Medulla oblongata (tissue), 1 donor: Measurements from ENCODE around the gene RCSD1.
A peak's percentile ranks its signal among the peaks of the same experiment; 100 is the strongest.

Experiments
- DNase-seq: peaks from one replicate; pipeline ENCODE4 v3.0.0-alpha.2; 2015; ENCODE audit errors: extremely low spot score

Gene RCSD1

GRCh38 chr1:167690053-167690452, 60.0 kb downstream of the RCSD1 start:
- no peak for DNase-seq

- DNase-seq, result no peak
These were observed 63.5 kb downstream of the RCSD1 start for GRCh38 chr1:167693425-167694045.

- no peak for DNase-seq
These were observed 64.7 kb downstream of the RCSD1 start for GRCh38 chr1:167694691-167695090.

- DNase-seq, result no peak
These were observed 65.1 kb downstream of the RCSD1 start for GRCh38 chr1:167695147-167695546.

GRCh38 chr1:167695756-167696561, 65.9 kb downstream of the RCSD1 start:
- DNase-seq, result no peak

- peak; percentile 90 for DNase-seq
These were observed 67.7 kb downstream of the RCSD1 start for GRCh38 chr1:167697667-167698141.

GRCh38 chr1:167698313-167698712, 68.3 kb downstream of the RCSD1 start:
- DNase-seq, result no peak

- DNase-seq, result no peak
These were observed 71.5 kb downstream of the RCSD1 start for GRCh38 chr1:167701510-167701909.

- no peak for DNase-seq
These were observed 73.5 kb downstream of the RCSD1 start for GRCh38 chr1:167703557-167703956.

- DNase-seq, result no peak
These were observed 74.7 kb downstream of the RCSD1 start for GRCh38 chr1:167704715-167705114.

GRCh38 chr1:167705250-167705649, 75.2 kb downstream of the RCSD1 start:
- no peak for DNase-seq

- no peak for DNase-seq
These were observed 76.3 kb downstream of the RCSD1 start for GRCh38 chr1:167706363-167706762.

GRCh38 chr1:167706931-167707877, 77.2 kb downstream of the RCSD1 start:
- DNase-seq, result no peak

GRCh38 chr1:167707942-167708341, 77.9 kb downstream of the RCSD1 start:
- DNase-seq, result no peak

- DNase-seq, result no peak
These were observed 78.9 kb downstream of the RCSD1 start for GRCh38 chr1:167708940-167709389.

- DNase-seq, result no peak
These were observed 80.8 kb downstream of the RCSD1 start for GRCh38 chr1:167710836-167711235.

- DNase-seq, result no peak
These were observed 81.8 kb downstream of the RCSD1 start for GRCh38 chr1:167711797-167712196.

GRCh38 chr1:167713330-167714081, 83.5 kb downstream of the RCSD1 start:
- DNase-seq, result peak; percentile 26

- DNase-seq, result no peak
These were observed 84.0 kb downstream of the RCSD1 start for GRCh38 chr1:167714098-167714438.

GRCh38 chr1:167714439-167715156, 84.6 kb downstream of the RCSD1 start:
- peak; percentile 96 for DNase-seq
